HL-60 (cell line): ENCODE results near the gene SGMS1.
"Not testable (repeated sequence)": the region's sequence is repeated elsewhere in the genome, so short reads cannot be mapped to it uniquely, and the experiment has no call there.

Experiments
- DNase-seq, 2 experiments: peaks; one replicate each; pipeline ENCODE4 v3.0.0-alpha.2; 2010 to 2020; ENCODE audit warnings: low read depth in 1 of 2, low spot score in 1 of 2
- H3K27ac ChIP-seq: fragments of 250-450 bp; sonication (Bioruptor Pico); replicated peaks from 2 replicates; pipeline ENCODE4 v1.5.1; 2020; ENCODE audit warnings: mild to moderate bottlenecking, moderate library complexity
- H3K27me3 ChIP-seq: fragments of 250-450 bp; sonication (Bioruptor Pico); 2 replicates; pipeline ENCODE4 v1.5.1; 2021; ENCODE audit warnings: mild to moderate bottlenecking, moderate library complexity; ENCODE audit not compliant: insufficient read depth, poor library complexity, severe bottlenecking
- H3K4me3 ChIP-seq: replicated peaks from 2 replicates; pipeline ENCODE4 v1.5.1; 2011; ENCODE audit warnings: mild to moderate bottlenecking, control low read depth, low read length; ENCODE audit not compliant: insufficient read depth
- CTCF ChIP-seq: IDR thresholded peaks from one replicate; pipeline ENCODE4 v1.5.1; 2011; ENCODE audit warnings: low read length, control low read depth, inconsistent platforms; ENCODE audit not compliant: insufficient read depth
- GABPA ChIP-seq: IDR thresholded peaks from 2 replicates; pipeline ENCODE4 v1.6.1; 2012; ENCODE audit warnings: low read depth
- POLR2AphosphoS5 ChIP-seq: IDR thresholded peaks from 2 replicates; pipeline ENCODE4 v1.6.1; 2012; ENCODE audit warnings: low read depth
- REST ChIP-seq: IDR thresholded peaks from 2 replicates; pipeline ENCODE4 v1.6.1; 2012; ENCODE audit warnings: low read depth; ENCODE audit not compliant: insufficient replicate concordance
- SPI1 ChIP-seq: IDR thresholded peaks from 2 replicates; pipeline ENCODE4 v1.6.1; 2012; ENCODE audit warnings: low read depth, mild to moderate bottlenecking, borderline replicate concordance

SGMS1 gene

GRCh38 chr10:50508315-50509051 is 115.3 kb downstream of the SGMS1 start:
- H3K4me3 ChIP-seq = no peak overlapping the region
- no peak overlapping the region for H3K27ac ChIP-seq
- no peaks in the 10 kb centered on the region for H3K27me3 ChIP-seq
- TF ChIP-seq POLR2AphosphoS5 (no peak), CTCF (no peak), REST (no peak), SPI1 (no peak), GABPA (no peak)
- no peak for DNase-seq

- no peaks in the 10 kb centered on the region for H3K27me3 ChIP-seq
- TF ChIP-seq REST = no peak
- no peak for TF ChIP-seq SPI1
- no peak for TF ChIP-seq CTCF
- no peak for TF ChIP-seq GABPA
- TF ChIP-seq POLR2AphosphoS5 = no peak
- H3K4me3 ChIP-seq = no peak overlapping the region
- H3K27ac ChIP-seq = no peak overlapping the region
- no peak for DNase-seq
Measured at GRCh38 chr10:50506861-50507573, 116.7 kb downstream of the SGMS1 start.

GRCh38 chr10:50504389-50504788 is 119.4 kb downstream of the SGMS1 start:
- H3K27me3 ChIP-seq = no peaks in the 10 kb centered on the region
- TF ChIP-seq GABPA = no peak
- no peak for TF ChIP-seq POLR2AphosphoS5
- TF ChIP-seq SPI1 = no peak
- H3K4me3 ChIP-seq = no peak overlapping the region
- no peak overlapping the region for H3K27ac ChIP-seq
- DNase-seq = no peak

GRCh38 chr10:50503661-50504320 is 120.0 kb downstream of the SGMS1 start:
- Histone ChIP-seq H3K4me3 (no peak overlapping the region), H3K27me3 (no peaks in the 10 kb centered on the region), H3K27ac (no peak overlapping the region)
- TF ChIP-seq CTCF (no peak), GABPA (no peak), REST (no peak), POLR2AphosphoS5 (no peak), SPI1 (no peak)
- no peak for DNase-seq

- not testable (repeated sequence) for H3K27me3 ChIP-seq, H3K4me3 ChIP-seq, DNase-seq, H3K27ac ChIP-seq
Measured at GRCh38 chr10:50503156-50503555, 120.6 kb downstream of the SGMS1 start.
